ENCODE results near the gene CGB2.
"Not testable (repeated sequence)": the region's sequence is repeated elsewhere in the genome, so short reads cannot be mapped to it uniquely, and the experiment has no call there.

Gene CGB2

DNA sequence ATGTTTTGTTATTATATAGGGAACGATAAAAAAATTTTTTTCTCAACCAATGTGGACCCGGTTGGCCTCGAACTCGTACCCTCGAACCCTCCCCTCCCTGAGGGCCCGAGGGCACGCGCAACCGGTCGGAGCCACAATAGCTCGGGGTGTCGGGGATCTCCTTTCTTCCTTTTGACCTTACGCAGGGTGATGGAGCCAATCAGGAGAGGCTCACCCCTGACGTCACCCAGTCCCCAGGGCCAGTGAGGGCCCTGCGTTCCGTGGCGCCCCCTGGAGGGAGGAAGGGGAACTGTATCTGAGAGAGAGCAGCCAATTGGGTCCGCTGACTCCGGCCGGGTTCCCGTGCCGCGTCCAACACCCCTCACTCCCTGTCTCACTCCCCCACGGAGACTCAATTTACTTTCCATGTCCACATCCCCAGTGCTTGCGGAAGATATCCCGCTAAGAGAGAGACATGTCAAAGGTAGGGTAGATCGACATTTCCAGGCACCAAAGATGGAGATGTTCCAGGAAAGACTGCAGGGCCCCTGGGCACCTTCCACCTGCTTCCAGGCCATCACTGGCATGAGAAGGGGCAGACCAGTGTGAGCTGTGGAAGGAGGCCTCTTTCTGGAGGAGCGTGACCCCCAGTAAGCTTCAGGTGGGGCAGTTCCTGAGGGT is at the start of gene CGB2:
CGB2 (plus strand) TSS at position 249 of the 660 bp plus-strand sequence; CDS start at position 455, 206 bp downstream.
- DNase-seq = not testable (repeated sequence)

DNA sequence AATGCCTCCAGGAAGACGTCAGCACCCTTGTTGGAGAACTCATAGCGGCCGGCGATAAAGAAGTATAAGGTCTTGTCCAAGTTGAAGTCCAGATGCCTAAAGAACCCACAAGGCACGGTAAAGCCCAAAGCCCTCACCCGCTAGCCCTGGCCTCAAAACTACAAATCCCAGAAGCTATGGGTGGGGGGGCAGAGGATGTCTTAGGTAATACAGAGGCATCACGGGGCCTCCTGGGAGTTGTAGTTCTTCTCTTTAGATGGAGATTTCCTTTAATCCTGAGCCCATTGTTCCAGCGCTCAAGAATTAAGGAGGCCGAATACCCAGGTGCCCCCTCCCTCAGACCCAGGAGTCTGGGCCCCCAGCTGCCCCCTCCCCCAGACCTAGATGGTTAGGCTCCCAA is 49.4 kb upstream of the CGB2 start:
- DNase-seq = no peak

DNA sequence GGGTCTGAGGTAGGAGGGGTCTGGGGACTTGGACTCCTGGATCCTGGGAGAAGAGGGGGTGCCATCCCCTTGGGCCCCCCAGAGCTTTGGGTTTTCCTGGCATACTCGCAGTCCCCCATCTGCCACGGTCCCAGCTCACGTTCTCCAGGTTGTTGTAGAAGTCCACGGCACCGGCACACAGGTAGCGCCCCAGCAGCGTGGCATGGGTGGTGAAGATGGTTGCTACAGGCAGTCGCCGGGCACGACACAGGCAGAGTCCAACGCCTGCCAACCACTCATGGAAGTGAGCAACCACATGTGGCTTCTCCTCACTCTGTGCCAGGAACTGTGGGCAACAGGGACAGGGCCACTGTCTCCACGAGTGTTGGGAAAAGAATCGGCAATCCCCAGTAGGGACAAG is 46.0 kb upstream of the CGB2 start:
- no peak for DNase-seq

DNA sequence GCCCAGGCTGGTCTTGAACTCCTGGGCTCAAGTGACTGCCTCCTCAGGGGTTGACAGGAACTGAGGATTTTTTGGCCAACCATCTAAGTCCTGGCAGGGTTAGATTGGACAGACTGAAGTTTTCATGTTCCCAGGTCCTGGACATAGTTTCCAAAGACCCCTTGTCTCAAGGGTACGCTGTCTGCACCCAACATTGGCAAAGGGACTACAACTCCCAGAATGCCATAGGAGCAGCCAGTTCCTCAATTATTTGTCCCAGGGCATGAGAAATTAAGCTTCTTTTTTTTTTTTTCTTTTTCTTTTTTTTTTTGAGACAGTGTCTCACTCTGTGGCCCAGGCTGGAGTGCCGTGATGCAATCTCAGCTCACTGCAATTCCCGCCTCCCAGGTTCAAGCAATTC is 45.5 kb upstream of the CGB2 start:
- no peak for DNase-seq

DNA sequence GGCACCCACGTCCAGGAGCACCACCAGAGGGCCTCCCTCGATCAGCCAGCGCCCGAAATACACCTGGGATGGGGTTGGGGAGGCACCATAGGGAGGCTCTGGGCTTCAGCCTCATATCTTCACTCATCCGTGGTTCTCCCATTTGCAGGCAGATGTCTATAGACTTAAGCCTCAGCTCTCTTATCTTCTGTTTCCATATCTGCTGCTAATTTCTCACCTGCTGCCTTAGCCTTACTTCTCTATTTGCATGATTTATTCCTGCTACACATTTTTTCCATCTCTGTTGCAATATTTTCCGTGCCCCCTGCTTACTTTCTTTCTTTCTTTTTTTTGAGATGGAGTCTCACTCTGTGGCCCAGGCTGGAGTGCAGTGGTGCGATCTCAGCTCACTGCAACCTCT is 44.4 kb upstream of the CGB2 start:
- DNase-seq = no peak

DNA sequence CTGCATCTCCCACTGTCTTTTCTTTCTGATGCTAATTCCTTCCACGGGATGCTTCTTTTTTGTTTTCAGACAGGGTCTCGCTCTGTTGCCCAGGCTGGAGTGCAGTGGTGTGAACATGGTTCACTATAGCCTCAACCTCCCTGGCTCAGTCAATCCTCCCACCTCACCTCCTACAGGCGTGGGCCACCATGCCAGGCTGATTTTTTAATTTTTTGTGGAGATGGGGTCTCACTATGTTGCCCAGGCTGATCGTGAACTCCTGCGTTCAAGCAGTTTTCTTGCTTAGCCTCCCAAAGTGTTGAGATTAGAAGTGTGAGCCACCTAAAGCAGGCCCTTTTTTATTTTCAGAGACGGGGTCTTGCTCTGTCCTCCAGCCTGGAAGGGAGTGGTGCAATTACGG is 43.4 kb upstream of the CGB2 start:
- no peak for DNase-seq

DNA sequence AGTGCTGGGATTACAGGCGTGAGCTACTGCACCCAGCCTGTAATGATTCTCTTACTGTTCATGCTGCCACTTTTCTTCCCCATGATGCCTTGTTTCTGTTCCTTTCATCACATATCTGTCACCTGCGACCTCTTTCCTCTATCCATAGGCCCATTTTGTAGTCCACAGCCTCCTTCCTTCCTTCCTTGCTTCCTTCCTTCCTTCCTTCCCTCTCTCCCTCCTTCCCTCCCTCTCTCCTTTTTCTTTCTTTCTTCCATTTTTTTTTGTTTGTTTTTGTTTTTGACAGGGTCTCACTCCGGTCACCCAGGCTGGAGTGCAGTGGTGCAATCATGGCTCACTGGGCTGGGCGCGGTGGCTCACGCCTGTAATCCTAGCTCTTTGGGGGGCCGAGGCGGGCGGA is 42.8 kb upstream of the CGB2 start:
- DNase-seq = no peak

DNA sequence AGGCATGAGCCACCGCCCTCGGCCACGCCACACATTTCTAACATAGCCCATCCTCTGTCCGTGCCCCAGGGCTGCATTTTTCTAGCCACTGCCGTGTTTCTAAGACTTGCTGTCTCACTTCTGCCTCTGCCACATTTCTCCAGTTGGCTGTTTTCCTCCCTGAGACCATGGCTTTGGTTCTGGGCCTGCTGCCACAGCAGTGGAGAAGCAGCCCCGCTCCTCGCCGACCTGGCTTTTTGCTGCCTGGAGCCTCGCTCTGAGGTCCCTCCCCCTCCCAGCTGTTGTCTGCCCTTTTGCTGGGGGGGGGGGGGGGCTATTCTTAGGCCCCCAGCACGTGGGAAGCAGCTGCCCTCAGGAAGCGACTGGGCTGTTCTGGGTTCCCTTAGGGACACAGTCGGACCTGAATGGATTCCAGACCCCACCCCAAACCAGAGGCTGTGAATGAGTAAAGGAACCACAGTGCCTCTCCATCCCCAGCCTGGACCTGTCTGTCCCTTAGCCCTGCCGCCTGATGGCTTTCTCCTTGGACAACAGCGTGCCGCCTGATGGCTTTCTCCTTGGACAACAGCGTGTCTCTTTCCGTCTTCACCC is 41.9 kb upstream of the CGB2 start:
- no peak for DNase-seq

DNA sequence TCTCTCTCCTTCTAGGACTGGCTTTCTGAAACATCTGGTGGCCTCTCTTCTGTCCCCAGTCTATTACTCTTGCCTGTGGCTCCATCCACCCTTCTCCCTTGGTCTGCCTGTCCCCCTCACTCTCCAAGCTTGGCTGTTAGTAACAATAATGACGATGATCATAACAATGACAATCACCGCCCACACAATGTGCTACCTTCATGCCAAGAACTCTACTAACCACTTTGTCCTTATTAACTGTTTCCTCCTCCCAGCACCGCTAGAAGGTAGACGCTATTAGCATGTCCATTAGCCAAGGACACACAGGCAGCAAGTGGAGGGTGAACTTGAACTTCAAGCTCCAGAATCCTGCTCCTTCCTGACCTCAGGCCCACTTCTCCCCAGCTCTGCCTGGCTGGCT is 41.3 kb upstream of the CGB2 start:
- DNase-seq = no peak

DNA sequence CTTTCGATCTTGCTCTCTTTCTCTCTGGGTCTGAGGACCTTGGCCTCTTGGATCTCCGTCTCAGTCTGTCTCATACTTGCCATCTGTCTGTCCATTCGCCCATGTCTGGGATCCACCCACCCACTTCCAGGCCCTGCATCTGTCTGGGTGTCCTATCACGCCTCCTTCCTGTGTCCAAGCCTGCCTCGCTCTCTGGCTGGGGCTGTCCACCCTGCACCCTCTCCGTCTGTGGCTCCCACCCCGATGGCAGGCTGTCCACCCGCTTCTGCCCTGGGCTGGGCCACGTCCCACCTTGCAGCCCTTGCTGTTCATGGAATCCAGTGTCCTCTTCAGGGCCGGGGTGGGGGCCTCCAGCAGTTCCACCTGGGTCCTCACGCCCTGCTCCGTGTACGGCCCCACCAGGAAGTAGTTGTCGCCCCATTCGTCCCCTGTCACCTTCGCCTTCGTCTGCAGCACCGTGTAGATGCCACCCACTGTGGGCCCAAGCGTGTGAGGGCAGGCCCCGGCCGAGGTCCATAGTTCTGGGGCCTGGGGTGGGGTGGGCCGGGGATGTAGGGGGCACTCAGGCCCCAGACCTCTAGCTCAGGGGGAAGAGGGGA is 40.6 kb upstream of the CGB2 start:
- no peak for DNase-seq

DNA sequence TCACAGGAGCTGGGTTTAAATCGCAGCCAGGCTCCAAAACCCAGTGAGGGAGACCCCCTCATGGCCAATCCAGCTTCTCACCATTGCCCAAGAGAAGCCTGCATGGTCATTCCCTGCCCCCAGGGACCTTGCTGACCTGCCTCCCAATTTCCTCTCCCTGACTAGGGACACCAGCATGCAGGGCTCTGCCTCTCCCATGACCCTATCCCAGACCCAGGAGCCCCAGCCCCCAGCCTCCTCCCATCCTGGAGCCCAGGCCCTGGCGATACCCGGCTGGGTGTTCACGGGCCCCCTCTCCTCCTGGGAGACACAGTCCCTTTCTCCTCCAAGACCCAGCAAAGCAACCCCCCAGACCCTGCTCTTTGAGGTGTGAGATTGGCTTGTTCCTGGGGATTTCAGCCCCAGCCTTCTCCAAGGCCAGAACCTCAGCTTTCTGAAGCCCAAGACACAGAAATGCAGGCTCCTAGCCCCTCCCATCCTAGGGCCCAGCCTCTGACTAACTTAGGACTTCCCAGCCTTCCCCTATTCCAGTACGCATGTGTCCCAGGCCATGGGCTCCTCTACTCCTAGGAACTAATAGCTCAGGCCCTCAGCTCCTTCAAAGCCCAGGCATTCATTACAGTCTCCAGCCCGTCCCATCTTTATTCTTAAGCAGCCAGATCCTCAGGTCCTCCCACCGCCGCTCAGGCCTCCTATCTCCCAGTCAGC is 39.7 kb upstream of the CGB2 start:
- DNase-seq = peak; percentile 21 to 33

DNA sequence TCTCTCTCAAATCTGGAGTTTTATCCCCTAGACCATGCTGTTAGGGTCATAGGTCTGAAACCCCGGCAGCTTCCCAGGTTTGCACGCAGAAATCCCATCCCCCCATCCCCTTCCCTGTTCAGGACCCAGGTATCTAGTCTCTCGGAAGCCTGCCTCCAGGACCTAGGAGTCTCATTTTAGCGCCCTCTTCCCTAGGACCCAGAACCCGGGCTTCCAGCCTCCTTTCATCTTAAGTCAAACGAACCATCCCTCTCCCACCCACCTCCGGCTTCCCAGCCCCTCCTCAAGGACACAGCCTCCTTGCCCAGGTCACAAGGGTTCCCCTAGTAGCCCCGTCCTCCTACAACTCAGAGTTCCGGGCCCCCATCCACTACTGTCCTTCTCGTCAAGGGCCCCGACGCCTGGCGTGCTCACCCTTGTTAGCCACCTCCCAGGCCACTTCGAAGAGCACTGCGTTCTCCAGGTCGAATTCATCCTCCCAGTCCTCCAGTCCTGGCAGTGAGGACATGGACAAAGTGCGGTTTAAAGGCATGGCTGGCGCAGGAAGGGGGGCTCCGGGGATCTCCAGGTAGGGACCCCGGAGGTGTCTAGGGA is 39.0 kb upstream of the CGB2 start:
- no peak for DNase-seq

DNA sequence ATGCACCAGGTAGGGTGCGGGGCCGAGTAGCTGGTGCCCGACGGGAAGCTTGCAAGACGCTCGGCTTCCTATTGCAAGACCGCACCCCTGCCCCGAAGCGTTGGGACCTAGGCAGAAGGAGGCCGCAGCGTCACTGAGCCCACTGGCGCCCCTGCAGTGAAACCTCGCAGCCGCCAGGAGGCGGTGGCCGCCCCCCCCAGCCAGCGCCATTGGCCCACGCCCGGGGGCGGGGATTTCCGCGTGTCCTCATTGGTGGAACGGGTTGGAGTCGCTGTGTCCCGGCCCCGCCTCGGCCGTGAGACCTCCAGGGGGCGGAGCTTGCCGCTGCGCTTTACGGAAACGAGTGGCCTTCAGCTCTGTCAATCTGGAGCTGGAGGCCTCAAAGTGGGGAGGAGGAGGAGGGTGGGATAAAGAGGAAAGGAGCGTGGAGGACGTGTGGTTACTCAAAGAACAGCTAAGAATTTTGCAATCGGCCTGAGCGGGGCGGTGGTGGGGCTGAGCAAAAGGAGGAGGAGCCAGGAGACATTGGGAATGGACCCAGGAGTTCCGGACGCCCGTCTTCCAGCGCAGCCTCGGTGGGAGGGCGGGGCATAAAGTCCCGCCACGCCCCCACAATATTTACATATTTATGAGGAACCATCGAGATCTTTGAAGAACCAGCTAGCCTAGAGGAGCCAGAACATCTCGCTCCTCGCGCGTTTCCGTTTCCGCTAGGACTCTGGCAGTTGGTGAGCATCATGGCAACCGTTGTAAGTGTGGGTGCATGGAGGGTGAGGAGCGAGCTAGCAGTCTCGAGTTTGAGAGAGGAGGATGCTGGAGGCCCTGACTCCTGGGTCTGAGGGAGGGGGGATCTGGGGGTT is 38.3 kb upstream of the CGB2 start, which contains the start of the genes GYS1 and RUVBL2:
GYS1 (minus strand) TSS at position 135 of the 860 bp plus-strand sequence. CDS start 197 bp downstream, outside the sequence.
RUVBL2 (plus strand) TSS at position 713 of the 860 bp plus-strand sequence; CDS start at position 738, 25 bp downstream.
- peak; percentile 98 to 99 for DNase-seq

DNA sequence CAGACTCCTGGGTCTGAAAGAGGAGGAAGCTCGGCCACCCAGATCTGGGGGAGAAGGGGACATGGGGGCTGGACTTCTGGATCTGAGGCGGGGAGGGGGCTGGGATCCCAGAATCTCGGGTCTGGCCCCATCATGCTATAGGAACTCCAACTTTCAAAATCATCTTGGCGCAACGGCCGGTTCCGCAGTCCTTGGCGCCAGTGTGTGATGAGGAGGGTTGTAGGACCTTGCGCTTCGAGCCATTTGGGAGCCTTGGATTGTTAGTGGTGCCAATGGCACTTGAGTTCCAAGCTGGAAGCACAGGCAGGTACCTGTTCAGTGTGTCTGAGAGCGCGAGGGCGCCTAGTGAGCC is 37.7 kb upstream of the CGB2 start:
- DNase-seq = peak in 1 of 2 experiments; percentile 45

DNA sequence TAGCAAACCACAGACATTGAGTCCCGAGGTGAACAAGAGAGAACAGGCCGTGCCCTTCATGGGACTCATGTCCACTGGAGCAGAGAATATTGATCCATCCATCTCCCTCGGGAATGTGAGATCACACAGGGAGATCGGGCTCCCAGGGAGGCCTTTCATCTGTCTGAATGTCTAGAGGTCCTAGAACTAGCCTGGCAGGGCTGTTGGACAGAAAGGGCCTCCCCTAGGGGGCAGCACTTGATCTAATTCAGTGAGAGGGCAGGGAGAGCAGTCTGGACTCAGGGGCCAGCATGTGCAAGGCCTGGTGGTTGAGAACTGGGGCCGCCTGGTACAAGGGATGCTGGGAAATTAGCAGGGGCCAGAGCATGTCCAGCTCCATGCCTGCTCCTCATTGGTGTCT is 33.7 kb upstream of the CGB2 start:
- peak; percentile 51 to 59 for DNase-seq

DNA sequence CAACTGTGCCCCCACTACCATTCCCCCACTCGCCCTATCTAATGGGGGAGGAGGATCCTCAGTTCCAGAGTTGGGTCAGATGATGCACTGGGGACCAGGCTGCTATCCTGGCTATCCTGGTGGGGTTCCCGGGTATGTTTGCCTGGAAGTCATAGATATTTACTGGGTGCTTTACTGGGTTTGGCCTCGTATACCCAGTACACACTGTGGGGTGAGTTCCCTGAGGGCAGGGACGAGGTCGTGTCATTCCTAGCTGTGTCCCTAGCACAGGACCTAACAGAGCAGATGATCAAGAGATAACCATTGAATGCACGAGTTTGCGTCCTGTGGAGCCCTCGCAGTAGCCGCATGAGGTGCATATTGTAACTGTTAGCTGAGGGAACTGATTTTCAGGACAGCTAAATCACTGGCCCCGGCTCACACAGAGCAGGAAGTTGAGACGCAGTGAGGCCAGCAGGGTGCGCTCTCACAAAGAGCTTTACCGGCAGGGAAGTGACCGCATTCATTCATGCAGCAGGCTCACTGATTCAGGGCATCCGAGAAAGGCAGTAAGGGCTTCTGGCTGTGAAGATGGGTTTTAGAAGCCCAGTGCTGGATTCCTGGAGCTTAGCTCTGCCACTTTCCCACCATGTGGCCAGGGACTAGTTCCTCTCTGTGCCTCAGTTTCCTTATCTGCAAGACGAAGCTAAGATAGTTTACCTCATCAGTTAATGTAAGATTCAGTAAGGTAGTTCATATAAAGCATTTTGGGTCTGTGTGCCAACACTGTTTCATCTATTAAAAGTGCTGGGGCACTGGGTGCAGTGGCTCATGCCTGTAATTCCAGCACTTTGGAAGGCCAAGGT is 32.0 kb upstream of the CGB2 start:
- peak; percentile 37 for DNase-seq

DNA sequence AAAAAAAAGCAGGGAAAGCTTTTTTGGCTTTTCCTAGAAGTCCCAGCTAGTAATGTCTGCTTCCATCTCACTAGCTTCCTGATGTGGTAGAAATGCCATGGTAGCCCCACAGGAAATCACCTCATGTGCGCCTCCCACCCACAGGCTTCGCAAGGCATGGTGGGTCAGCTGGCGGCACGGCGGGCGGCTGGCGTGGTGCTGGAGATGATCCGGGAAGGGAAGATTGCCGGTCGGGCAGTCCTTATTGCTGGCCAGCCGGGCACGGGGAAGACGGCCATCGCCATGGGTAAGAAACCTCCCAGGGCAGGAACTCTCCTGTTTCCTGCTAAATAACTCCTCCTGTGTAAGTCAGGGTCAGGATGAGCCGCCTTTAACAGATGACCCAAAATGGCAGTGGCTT is 27.6 kb upstream of the CGB2 start:
- no peak for DNase-seq

DNA sequence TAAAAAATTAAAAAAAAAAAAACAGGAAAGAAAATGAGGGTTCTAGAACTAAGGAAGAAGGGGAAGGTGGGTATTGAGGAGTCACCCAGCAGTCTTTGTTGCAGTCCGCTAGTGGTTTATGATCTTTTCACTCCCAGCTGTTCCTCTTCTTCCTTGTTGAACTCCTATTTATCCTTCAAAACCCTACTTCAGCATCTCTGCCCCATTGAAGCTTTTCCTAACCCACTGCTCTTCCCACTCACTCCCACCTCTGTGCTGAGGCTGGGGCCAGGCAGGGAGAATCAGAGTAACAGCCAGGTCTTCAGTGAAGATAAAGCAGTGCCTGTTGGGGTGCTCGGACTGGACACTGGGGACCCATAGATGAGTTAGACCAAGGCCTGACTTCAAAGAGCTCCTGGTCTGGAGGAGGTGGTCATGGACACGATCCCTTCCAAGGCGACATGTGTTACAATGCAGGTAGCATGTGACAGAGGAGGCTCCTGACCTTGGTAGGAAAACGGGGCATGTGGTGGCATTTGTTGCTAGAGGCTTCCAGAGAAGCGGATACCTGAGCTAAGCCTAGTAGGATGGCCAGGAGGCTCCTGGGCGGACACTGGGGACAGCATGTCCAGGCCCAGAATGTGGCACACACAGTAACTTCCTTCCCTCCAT is 26.6 kb upstream of the CGB2 start:
- DNase-seq = no peak

DNA sequence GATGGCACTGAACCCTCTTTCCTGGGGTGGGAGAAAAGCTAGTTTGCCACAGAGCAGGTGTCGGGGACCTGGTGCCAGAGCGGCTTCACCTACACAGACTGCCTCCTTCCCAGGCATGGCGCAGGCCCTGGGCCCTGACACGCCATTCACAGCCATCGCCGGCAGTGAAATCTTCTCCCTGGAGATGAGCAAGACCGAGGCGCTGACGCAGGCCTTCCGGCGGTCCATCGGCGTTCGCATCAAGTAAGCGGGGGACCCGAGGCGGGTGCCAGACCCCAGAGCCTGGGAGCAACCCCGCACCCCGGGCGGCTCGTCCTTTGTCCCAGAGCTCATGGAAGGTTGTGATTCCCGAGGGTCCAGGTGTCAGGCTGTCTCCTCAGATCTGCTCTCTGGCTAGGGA is 24.8 kb upstream of the CGB2 start:
- no peak for DNase-seq

DNA sequence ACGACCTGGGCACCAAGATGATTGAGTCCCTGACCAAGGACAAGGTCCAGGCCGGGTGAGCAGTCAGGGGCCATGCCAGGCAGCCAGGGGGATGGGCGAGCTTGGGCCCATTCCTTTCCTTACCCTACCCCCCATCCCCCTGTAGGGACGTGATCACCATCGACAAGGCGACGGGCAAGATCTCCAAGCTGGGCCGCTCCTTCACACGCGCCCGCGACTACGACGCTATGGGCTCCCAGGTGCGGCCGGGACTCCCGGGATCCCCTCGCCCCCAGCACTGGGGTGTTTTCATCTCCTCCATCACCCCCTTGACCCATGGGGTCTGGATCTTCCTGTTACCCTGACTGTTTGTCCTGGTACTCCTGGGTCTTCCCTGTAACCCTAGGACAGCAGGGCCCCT is 21.9 kb upstream of the CGB2 start:
- no peak for DNase-seq

DNA sequence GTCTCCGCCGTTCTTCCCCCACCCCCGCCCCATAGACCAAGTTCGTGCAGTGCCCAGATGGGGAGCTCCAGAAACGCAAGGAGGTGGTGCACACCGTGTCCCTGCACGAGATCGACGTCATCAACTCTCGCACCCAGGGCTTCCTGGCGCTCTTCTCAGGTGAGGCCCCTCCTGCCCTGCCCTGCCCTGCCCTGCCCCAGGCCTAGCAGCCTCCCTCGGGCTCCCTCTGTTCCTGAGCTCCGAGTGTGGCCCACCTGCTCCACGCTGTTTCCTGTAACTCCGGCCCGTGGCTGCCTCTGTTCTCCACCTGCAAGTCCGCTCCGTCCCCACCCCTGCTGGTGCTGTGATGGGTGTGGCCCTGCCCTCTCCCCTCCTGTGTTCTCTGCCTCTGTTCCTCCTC is 21.2 kb upstream of the CGB2 start:
- no peak for DNase-seq
